Ramos (cell line): ENCODE measurements around the gene HACD3.

Source experiments
- in situ Hi-C: fragments of 300-500 bp; cut with MboI; formaldehyde crosslinking; loops from one replicate; pipeline ENCODE4 v1.14.3; 2022; ENCODE audit warnings: low sequenced_read_pairs; ENCODE audit not compliant: unreplicated experiment

Gene HACD3

GRCh38 chr15:65530318-65531111 is at the start of gene HACD3:
Gene HACD3, plus strand, starts transcription at chr15:65530463. Its CDS starts 169 bp downstream, at chr15:65530632.
- in situ Hi-C loops, result no loop called here

GRCh38 chr15:65484876-65485275 is 45.4 kb upstream of the HACD3 start:
- in situ Hi-C loops, result no loop called here

- in situ Hi-C loops, result no loop called here
Observed at GRCh38 chr15:65494076-65494475, 36.2 kb upstream of the HACD3 start.

GRCh38 chr15:65509321-65509720 is 20.9 kb upstream of the HACD3 start:
- in situ Hi-C loops, result no loop called here

GRCh38 chr15:65512189-65512588 is 18.1 kb upstream of the HACD3 start:
- in situ Hi-C loops, result no loop called here

GRCh38 chr15:65512807-65513416 is 17.4 kb upstream of the HACD3 start:
- in situ Hi-C loops, result no loop called here

GRCh38 chr15:65516997-65517865 is 13.0 kb upstream of the HACD3 start, which contains the start of gene DPP8:
Gene DPP8, minus strand, starts transcription at chr15:65517689. Its CDS starts 5,136 bp downstream, at chr15:65512553.
- in situ Hi-C loops, result no loop called here

GRCh38 chr15:65517866-65518207 is 12.4 kb upstream of the HACD3 start:
- in situ Hi-C loops, result no loop called here

- in situ Hi-C loops, result no loop called here
Observed at GRCh38 chr15:65518633-65519285, 11.5 kb upstream of the HACD3 start.

GRCh38 chr15:65521350-65521749 is 8.9 kb upstream of the HACD3 start:
- in situ Hi-C loops, result no loop called here

- in situ Hi-C loops, result no loop called here
Observed at GRCh38 chr15:65524226-65524625, 6.0 kb upstream of the HACD3 start.

- in situ Hi-C loops, result no loop called here
Observed at GRCh38 chr15:65525622-65526021, 4.6 kb upstream of the HACD3 start.

GRCh38 chr15:65528461-65529060 is 1.7 kb upstream of the HACD3 start:
- in situ Hi-C loops, result no loop called here

GRCh38 chr15:65529762-65530317 is 423 bp upstream of the HACD3 start:
- in situ Hi-C loops, result no loop called here

- in situ Hi-C loops, result no loop called here
Observed at GRCh38 chr15:65532738-65533051, 2.4 kb downstream of the HACD3 start.

GRCh38 chr15:65533057-65533756 is 2.9 kb downstream of the HACD3 start:
- in situ Hi-C loops, result no loop called here

- in situ Hi-C loops, result no loop called here
Observed at GRCh38 chr15:65535192-65535591, 4.9 kb downstream of the HACD3 start.

GRCh38 chr15:65540314-65540713 is 10.1 kb downstream of the HACD3 start:
- in situ Hi-C loops, result no loop called here

GRCh38 chr15:65541231-65541820 is 11.1 kb downstream of the HACD3 start:
- in situ Hi-C loops, result no loop called here
